Caco-2 (cell line): ENCODE measurements around the gene EIF4E1B. TPM values are rescaled to one million over a fixed set of nuclear protein-coding genes. Genes with fewer than 3 reads are reported as not detected.

Experiments used
- BruUV-seq: library from RNA; stranded (reverse); fragments of 400-500 nt; replicated peaks from 2 replicates; lab custom pipeline; 2021; lab: Mats Ljungman, UMichigan
- CTCF ChIA-PET: fragments of 300-600 bp; sonication (Branson Sonifier 250); formaldehyde crosslinking; loops from one replicate; lab custom pipeline; 2022; ENCODE audit warnings: antibody characterized with exemption; lab: Charles Lee
- POLR2A ChIA-PET: fragments of 300-600 bp; sonication (Branson Sonifier 250); formaldehyde crosslinking; loops from one replicate; lab custom pipeline; 2022; ENCODE audit warnings: antibody characterized with exemption; lab: Charles Lee
- DNase-seq, 2 experiments: peaks; one replicate each; pipeline versions ENCODE4 v3.0.0 to v3.0.0-alpha.2; 2020 to 2022
- H3K27me3 ChIP-seq: replicated peaks from 2 replicates; pipeline ENCODE4 v1.6.0; 2011; ENCODE audit warnings: low read length; ENCODE audit not compliant: control insufficient read depth, insufficient read depth
- H3K36me3 ChIP-seq: 2 replicates; pipeline ENCODE4 v1.5.1; 2011; ENCODE audit warnings: low read length; ENCODE audit not compliant: control insufficient read depth, insufficient read depth
- H3K4me1 ChIP-seq: fragments of 250-450 bp; sonication (Bioruptor Pico); 2 replicates; pipeline ENCODE4 v1.5.1; 2020; ENCODE audit warnings: mild to moderate bottlenecking
- H3K4me3 ChIP-seq: 2 replicates; pipeline ENCODE4 v1.5.1; 2011; ENCODE audit warnings: low read depth, mild to moderate bottlenecking, control low read depth, low read length
- H3K9me3 ChIP-seq: fragments of 250-450 bp; sonication (Bioruptor Pico); 2 replicates; pipeline ENCODE4 v1.5.1; 2020; ENCODE audit warnings: mild to moderate bottlenecking, moderate library complexity
- H3K27ac Mint-ChIP-seq: one replicate; pipeline ENCODE4 v1.8.0; 2022; ENCODE audit warnings: mixed read lengths; ENCODE audit not compliant: unreplicated experiment
- H3K27me3 Mint-ChIP-seq: one replicate; pipeline ENCODE4 v1.8.0; 2022; ENCODE audit warnings: mixed read lengths; ENCODE audit not compliant: insufficient read depth, unreplicated experiment
- H3K36me3 Mint-ChIP-seq: one replicate; pipeline ENCODE4 v1.8.0; 2022; ENCODE audit warnings: mild to moderate bottlenecking, mixed read lengths; ENCODE audit not compliant: insufficient read depth, unreplicated experiment
- H3K4me1 Mint-ChIP-seq: one replicate; pipeline ENCODE4 v1.8.0; 2022; ENCODE audit warnings: low read depth, mixed read lengths; ENCODE audit not compliant: unreplicated experiment
- H3K4me3 Mint-ChIP-seq: one replicate; pipeline ENCODE4 v1.8.0; 2022; ENCODE audit warnings: mild to moderate bottlenecking, moderate library complexity, mixed read lengths; ENCODE audit not compliant: unreplicated experiment
- H3K9me3 Mint-ChIP-seq: one replicate; pipeline ENCODE4 v1.8.0; 2022; ENCODE audit warnings: mixed read lengths; ENCODE audit not compliant: unreplicated experiment
- intact Hi-C: fragments of 100-400 bp; cut with micrococcal nuclease; formaldehyde crosslinking; loops from one replicate; pipeline ENCODE4 v1.10.0; 2022; ENCODE audit not compliant: unreplicated experiment
- total RNA-seq: library from RNA; stranded (reverse); gene quantifications from 2 replicates; pipeline ENCODE4 v1.2.3, GENCODE V29; 2022
- TF ChIP-seq, protein P1 (sequence below), 2 experiments: fragments of 200-600 bp in 1 of 2; IDR thresholded peaks; 1 replicate in 1 of 2; 2 replicates in 1 of 2; pipeline versions ENCODE4 v1.5.1 to v1.8.0; 2011 to 2022; ENCODE audit warnings: antibody characterized with exemption in 1 of 2, control low read depth in 1 of 2, inconsistent platforms in 1 of 2, low read depth in 1 of 2, low read length in 1 of 2, mild to moderate bottlenecking in 1 of 2, moderate library complexity in 1 of 2; ENCODE audit not compliant: insufficient read depth in 1 of 2, severe bottlenecking in 1 of 2, unreplicated experiment in 1 of 2

The EIF4E1B gene
- total RNA-seq, 1 experiment from 2014 or later: not detected

DNA sequence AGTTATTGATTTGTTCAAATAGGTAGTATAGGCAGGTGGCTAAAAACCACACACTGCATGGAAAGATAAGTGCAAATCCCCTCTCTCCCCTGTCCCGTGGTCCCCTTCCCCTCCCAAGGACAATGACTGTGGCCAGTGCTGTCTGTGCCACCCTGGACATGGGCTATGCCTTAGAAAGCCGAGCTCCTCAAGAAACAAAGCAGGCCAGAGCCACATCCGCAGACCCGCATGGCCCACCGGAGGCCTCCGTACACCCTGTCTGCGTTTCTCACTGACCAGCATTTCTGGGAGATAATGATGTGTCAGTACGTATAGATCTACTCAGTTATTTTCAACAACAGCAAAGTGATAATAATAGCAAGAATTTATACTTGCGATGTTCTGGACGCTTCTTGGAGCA lies 33.1 kb downstream of the EIF4E1B start:
- ChIA-PET CTCF (no interaction called here), POLR2A (no interaction called here)
- Histone ChIP-seq H3K9me3 (no peaks in the 10 kb centered on the region), H3K4me1 (no peaks in the 10 kb centered on the region), H3K36me3 (no peaks in the 10 kb centered on the region), H3K27me3 (no peaks in the 10 kb centered on the region), H3K4me3 (no peak overlapping the region)
- BruUV-seq: no TSS peak
- Mint-ChIP-seq H3K27ac (no peak overlapping the region), H3K4me3 (no peak overlapping the region), H3K27me3 (peaks cover 11% of the 10 kb centered on the region), H3K36me3 (no peaks in the 10 kb centered on the region), H3K4me1 (no peaks in the 10 kb centered on the region), H3K9me3 (no peaks in the 10 kb centered on the region)
- TF ChIP-seq, protein P1, sequence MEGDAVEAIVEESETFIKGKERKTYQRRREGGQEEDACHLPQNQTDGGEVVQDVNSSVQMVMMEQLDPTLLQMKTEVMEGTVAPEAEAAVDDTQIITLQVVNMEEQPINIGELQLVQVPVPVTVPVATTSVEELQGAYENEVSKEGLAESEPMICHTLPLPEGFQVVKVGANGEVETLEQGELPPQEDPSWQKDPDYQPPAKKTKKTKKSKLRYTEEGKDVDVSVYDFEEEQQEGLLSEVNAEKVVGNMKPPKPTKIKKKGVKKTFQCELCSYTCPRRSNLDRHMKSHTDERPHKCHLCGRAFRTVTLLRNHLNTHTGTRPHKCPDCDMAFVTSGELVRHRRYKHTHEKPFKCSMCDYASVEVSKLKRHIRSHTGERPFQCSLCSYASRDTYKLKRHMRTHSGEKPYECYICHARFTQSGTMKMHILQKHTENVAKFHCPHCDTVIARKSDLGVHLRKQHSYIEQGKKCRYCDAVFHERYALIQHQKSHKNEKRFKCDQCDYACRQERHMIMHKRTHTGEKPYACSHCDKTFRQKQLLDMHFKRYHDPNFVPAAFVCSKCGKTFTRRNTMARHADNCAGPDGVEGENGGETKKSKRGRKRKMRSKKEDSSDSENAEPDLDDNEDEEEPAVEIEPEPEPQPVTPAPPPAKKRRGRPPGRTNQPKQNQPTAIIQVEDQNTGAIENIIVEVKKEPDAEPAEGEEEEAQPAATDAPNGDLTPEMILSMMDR (IDR thresholded peaks at IDR 0.05; ENCODE audit: insufficient read depth in 1 of 2, low read depth in 1 of 2, low read length in 1 of 2, severe bottlenecking in 1 of 2, unreplicated experiment in 1 of 2): no peak
- no peak for DNase-seq
- intact Hi-C loops: loop anchor here (5.0 kb wide), 2 partner anchors 149 to 449 kb away; partner anchors contain the start of gene UNC5A

DNA sequence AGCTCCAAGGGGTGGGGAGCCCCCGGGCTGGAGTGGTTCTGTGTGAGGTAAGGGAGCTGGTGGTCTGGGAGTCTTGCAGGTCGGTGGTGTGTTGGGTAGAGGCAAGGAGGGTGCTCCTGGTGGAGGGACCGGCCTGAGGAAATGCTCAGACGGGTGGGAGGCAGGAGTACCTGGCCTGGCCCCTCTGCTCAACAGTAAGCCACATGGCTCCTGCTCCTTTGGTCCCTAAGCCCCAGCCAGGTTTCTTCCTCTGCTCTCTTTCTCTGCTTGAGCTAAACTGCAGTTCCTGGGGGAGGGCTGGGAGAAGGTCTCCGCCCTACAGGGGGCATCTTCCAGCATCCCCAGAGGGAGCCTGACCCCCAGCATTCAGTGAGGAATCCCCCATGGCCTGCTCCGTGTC lies 34.0 kb downstream of the EIF4E1B start:
- Histone ChIP-seq H3K4me1 (no peaks in the 10 kb centered on the region), H3K4me3 (no peak overlapping the region), H3K36me3 (no peaks in the 10 kb centered on the region), H3K27me3 (no peaks in the 10 kb centered on the region), H3K9me3 (no peaks in the 10 kb centered on the region)
- Mint-ChIP-seq H3K9me3 (no peaks in the 10 kb centered on the region), H3K27ac (no peak overlapping the region), H3K4me1 (no peaks in the 10 kb centered on the region), H3K27me3 (peaks cover 11% of the 10 kb centered on the region), H3K36me3 (no peaks in the 10 kb centered on the region), H3K4me3 (no peak overlapping the region)
- TF ChIP-seq, protein P1 (IDR thresholded peaks at IDR 0.05; ENCODE audit: insufficient read depth in 1 of 2, low read depth in 1 of 2, low read length in 1 of 2, severe bottlenecking in 1 of 2, unreplicated experiment in 1 of 2): no peak
- intact Hi-C loops: loop anchor here (5.0 kb wide), 2 partner anchors 148 to 448 kb away; partner anchors contain the start of gene UNC5A
- ChIA-PET POLR2A (no interaction called here), CTCF (no interaction called here)
- no peak for DNase-seq
- no TSS peak for BruUV-seq

DNA sequence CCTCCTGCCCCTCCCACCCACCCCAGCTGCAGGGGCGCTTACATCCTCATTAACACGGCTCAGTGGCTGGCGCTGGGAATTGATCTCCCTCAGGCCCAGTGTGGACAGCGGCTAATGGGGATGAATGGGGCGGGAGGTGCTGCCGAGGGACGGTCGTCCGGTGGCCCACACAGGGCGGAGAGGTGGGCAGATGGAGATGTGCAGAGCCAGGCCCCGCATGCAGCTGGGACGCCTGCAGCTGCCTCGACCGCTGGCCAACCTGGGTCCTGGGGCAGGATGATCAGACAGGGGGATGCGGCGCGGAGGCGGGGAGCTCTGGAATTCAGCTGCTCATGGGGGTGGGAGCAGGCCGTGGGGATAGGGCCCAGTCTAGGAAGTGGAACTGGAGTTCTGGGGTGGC lies 34.4 kb downstream of the EIF4E1B start:
- no peak overlapping the region for H3K4me3 ChIP-seq
- Mint-ChIP-seq H3K27me3 (peaks cover 11% of the 10 kb centered on the region), H3K4me1 (no peaks in the 10 kb centered on the region), H3K9me3 (no peaks in the 10 kb centered on the region), H3K4me3 (no peak overlapping the region), H3K27ac (no peak overlapping the region), H3K36me3 (no peaks in the 10 kb centered on the region)
- ChIA-PET POLR2A (no interaction called here), CTCF (no interaction called here)
- H3K9me3 ChIP-seq: no peaks in the 10 kb centered on the region
- TF ChIP-seq, protein P1 (IDR thresholded peaks at IDR 0.05; ENCODE audit: insufficient read depth in 1 of 2, low read depth in 1 of 2, low read length in 1 of 2, severe bottlenecking in 1 of 2, unreplicated experiment in 1 of 2): no peak
- H3K27me3 ChIP-seq: no peaks in the 10 kb centered on the region
- H3K36me3 ChIP-seq: no peaks in the 10 kb centered on the region
- intact Hi-C loops: loop anchor here (5.0 kb wide), 2 partner anchors 147 to 447 kb away; partner anchors contain the start of gene UNC5A
- BruUV-seq: no TSS peak
- H3K4me1 ChIP-seq: no peaks in the 10 kb centered on the region
- no peak for DNase-seq
